Astrocyte (in vitro differentiated cells and primary cell): Measurements from ENCODE around the gene AKAP12.

Experiments
- CTCF ChIP-seq: IDR thresholded peaks from 2 replicates; pipeline ENCODE4 v1.5.1; 2011; ENCODE audit warnings: low read depth, mild to moderate bottlenecking, inconsistent platforms, low read length, moderate library complexity; ENCODE audit not compliant: insufficient read depth
- EZH2 ChIP-seq: IDR thresholded peaks from 2 replicates; pipeline ENCODE4 v1.6.1; 2012; ENCODE audit warnings: mild to moderate bottlenecking, low read length, inconsistent platforms; ENCODE audit not compliant: insufficient read depth

DNA sequence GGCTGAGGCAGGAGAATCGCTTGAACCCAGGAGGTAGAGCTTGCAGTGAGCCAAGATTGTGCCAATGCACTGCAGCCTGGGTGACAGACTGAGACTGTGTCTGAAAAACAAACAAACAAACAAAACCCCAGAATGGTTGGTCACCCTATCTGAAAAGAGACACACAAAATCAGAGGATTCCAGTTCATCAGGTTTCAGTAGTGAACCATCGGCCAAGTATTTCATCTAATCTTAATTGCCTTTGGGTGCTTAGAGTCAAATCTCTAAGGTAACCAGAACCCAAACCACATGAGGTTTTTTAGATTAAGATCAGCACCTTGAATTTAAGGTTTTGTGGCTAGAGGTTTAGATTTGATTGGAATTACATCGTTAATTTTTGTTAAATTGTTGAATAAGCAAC is 159.9 kb downstream of the AKAP12 start:
- TF ChIP-seq CTCF: no peak
- no peak for TF ChIP-seq EZH2
